HepG2 (cell line): ENCODE results near the gene BIK. TPM values are rescaled to one million over a fixed set of nuclear protein-coding genes. Genes with fewer than 3 reads are reported as not detected.

Experiments used
- ARNT2 ChIP-seq: sonication (generic); formaldehyde crosslinking; IDR thresholded peaks from 2 replicates; pipeline ENCODE4 v1.8.0; 2022; ENCODE audit warnings: mild to moderate bottlenecking, low read depth, missing genetic modification reagents, moderate library complexity
- ATRX ChIP-seq: sonication (generic); formaldehyde crosslinking; IDR thresholded peaks from 2 replicates; pipeline ENCODE4 v1.4.0; 2020; ENCODE audit warnings: missing genetic modification reagents, borderline replicate concordance
- BRF2 ChIP-seq: sonication (generic); formaldehyde crosslinking; IDR thresholded peaks from 2 replicates; pipeline ENCODE4 v1.8.1; 2022; ENCODE audit warnings: mild to moderate bottlenecking, missing genetic modification reagents
- GABPB1 ChIP-seq: IDR thresholded peaks from 2 replicates; pipeline ENCODE4 v1.6.1; 2016; ENCODE audit warnings: mild to moderate bottlenecking, missing genetic modification reagents, moderate library complexity, missing compliant biosample characterization
- IRF2 ChIP-seq: IDR thresholded peaks from 2 replicates; pipeline ENCODE4 v1.6.1; 2018; ENCODE audit warnings: missing genetic modification reagents, missing compliant biosample characterization
- KDM1A ChIP-seq: IDR thresholded peaks from 2 replicates; pipeline ENCODE4 v1.6.1; 2016; ENCODE audit warnings: missing compliant biosample characterization
- MED1 ChIP-seq: sonication (generic); formaldehyde crosslinking; IDR thresholded peaks from 2 replicates; pipeline ENCODE4 v1.4.0; 2020; ENCODE audit warnings: missing genetic modification reagents
- MED8 ChIP-seq: sonication (generic); formaldehyde crosslinking; IDR thresholded peaks from 2 replicates; pipeline ENCODE4 v1.8.1; 2023; ENCODE audit warnings: mild to moderate bottlenecking, missing genetic modification reagents; ENCODE audit not compliant: insufficient replicate concordance
- MXI1 ChIP-seq: IDR thresholded peaks from 3 replicates; pipeline ENCODE4 v1.6.1; 2012; ENCODE audit warnings: low read depth, low read length, inconsistent platforms, borderline replicate concordance
- NFIC ChIP-seq: IDR thresholded peaks from 2 replicates; pipeline ENCODE4 v1.6.1; 2012; ENCODE audit warnings: mild to moderate bottlenecking, low read length, inconsistent platforms
- RFX3 ChIP-seq: IDR thresholded peaks from 2 replicates; pipeline ENCODE4 v1.6.1; 2016; ENCODE audit warnings: missing biosample characterization, missing genetic modification reagents
- SIN3A ChIP-seq: IDR thresholded peaks from 2 replicates; pipeline ENCODE4 v1.6.1; 2011; ENCODE audit warnings: low read depth, mild to moderate bottlenecking, control low read depth, low read length, borderline replicate concordance
- SYNCRIP ChIP-seq: fragments of 200-400 bp; formaldehyde crosslinking; IDR thresholded peaks from 2 replicates; pipeline ENCODE4 v1.6.1; 2018; ENCODE audit warnings: mild to moderate bottlenecking, low read depth, low read length; ENCODE audit not compliant: insufficient read depth
- UBTF ChIP-seq: sonication (generic); formaldehyde crosslinking; IDR thresholded peaks from 2 replicates; pipeline ENCODE4 v1.4.0; 2020; ENCODE audit warnings: mild to moderate bottlenecking, missing genetic modification reagents
- ZBTB8A ChIP-seq: sonication (generic); formaldehyde crosslinking; IDR thresholded peaks from 2 replicates; pipeline ENCODE4 v1.4.0; 2020; ENCODE audit warnings: mild to moderate bottlenecking, low read depth, missing genetic modification reagents, borderline replicate concordance
- ZFX ChIP-seq: sonication (generic); formaldehyde crosslinking; IDR thresholded peaks from 2 replicates; pipeline ENCODE4 v1.4.0; 2020; ENCODE audit warnings: mild to moderate bottlenecking, low read depth, missing genetic modification reagents, moderate library complexity
- ZMYM4 ChIP-seq: sonication (generic); formaldehyde crosslinking; IDR thresholded peaks from 2 replicates; pipeline ENCODE4 v1.8.1; 2023; ENCODE audit warnings: mild to moderate bottlenecking, missing genetic modification reagents
- ZNF18 ChIP-seq: sonication (generic); formaldehyde crosslinking; IDR thresholded peaks from 2 replicates; pipeline ENCODE4 v1.8.0; 2022; ENCODE audit warnings: mild to moderate bottlenecking, missing genetic modification reagents; ENCODE audit not compliant: insufficient replicate concordance
- ZNF263 ChIP-seq: sonication (generic); formaldehyde crosslinking; IDR thresholded peaks from 2 replicates; pipeline ENCODE4 v1.4.0; 2020; ENCODE audit warnings: missing genetic modification reagents
- ZNF274 ChIP-seq: sonication (generic); formaldehyde crosslinking; IDR thresholded peaks from 2 replicates; pipeline ENCODE4 v1.5.1; 2020; ENCODE audit warnings: mild to moderate bottlenecking, missing genetic modification reagents
- ZNF567 ChIP-seq: sonication (generic); formaldehyde crosslinking; IDR thresholded peaks from 2 replicates; pipeline ENCODE4 v1.8.1; 2023; ENCODE audit warnings: mild to moderate bottlenecking, missing genetic modification reagents, borderline replicate concordance
- ZNF788 ChIP-seq: sonication (generic); formaldehyde crosslinking; IDR thresholded peaks from 2 replicates; pipeline ENCODE4 v1.5.0; 2020; ENCODE audit warnings: mild to moderate bottlenecking, missing genetic modification reagents, borderline replicate concordance
- ZSCAN31 ChIP-seq: sonication (generic); formaldehyde crosslinking; IDR thresholded peaks from 2 replicates; pipeline ENCODE4 v1.5.0; 2020; ENCODE audit warnings: low read depth, mild to moderate bottlenecking, missing genetic modification reagents
- polyA plus RNA-seq, 8 experiments: library from polyadenylated mRNA; depleted of rRNA in 3 of 8; stranded (reverse) in 7 of 8; unstranded in 1 of 8; fragments of >200 nt; fragmentation: Illumina TruSeq in 4 of 8; extraction: Trizol in 4 of 8; gene quantifications; 2 replicates each; pipeline versions ENCODE4 v1.2.1 to v1.2.3, GENCODE V29; 2011 to 2016; ENCODE audit warnings: low read depth in 4 of 8, missing spikeins in 1 of 8, mixed read lengths in 1 of 8; ENCODE audit not compliant: insufficient read depth in 1 of 8
- total RNA-seq, 5 experiments: library from RNA; depleted of rRNA; stranded (reverse); fragments of >200 nt; fragmentation: Illumina TruSeq; extraction: Trizol; gene quantifications; 2 replicates each; pipeline ENCODE4 v1.2.3, GENCODE V29; 2016; ENCODE audit warnings: low read depth in 1 of 5
- TF ChIP-seq, protein P1 (sequence below): sonication (generic); formaldehyde crosslinking; IDR thresholded peaks from 2 replicates; pipeline ENCODE4 v1.8.0; 2022; ENCODE audit warnings: missing genetic modification reagents, low read depth, mild to moderate bottlenecking, borderline replicate concordance

The BIK gene
- total and polyA plus RNA-seq, 2 of the 13 experiments (the other 11 are each of a cell fraction or from before 2014, with no cell fraction given) = 0.54 to 0.80 TPM

- TF ChIP-seq, protein P1, sequence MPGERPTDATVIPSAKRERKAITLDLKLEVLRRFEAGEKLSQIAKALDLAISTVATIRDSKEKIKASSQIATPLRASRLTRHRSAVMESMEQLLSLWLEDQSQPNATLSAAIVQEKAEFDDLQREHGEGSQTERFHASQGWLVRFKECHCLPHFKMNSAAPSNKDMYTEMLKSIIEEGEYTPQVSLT (CRISPR knock-in tag) = no peak
- TF ChIP-seq NFIC (no peak), ZBTB8A (CRISPR knock-in tag) (no peak), BRF2 (CRISPR knock-in tag) (0 out of 2 replicates have a peak, but pooled peaks have one; percentile 35), MED8 (CRISPR knock-in tag) (peak; percentile 46), KDM1A (peak; percentile 12; the same call in 1 of the 2 replicates), ATRX (CRISPR knock-in tag) (no peak), ZNF18 (CRISPR knock-in tag) (peak; percentile 58), ZFX (CRISPR knock-in tag) (peak; percentile 87), IRF2 (peak; percentile 63; the same call in 1 of the 2 replicates), ZNF567 (no peak), ARNT2 (peak; percentile 85), ZNF263 (CRISPR knock-in tag) (peak; percentile 24; the same call in 1 of the 2 replicates), ZSCAN31 (CRISPR knock-in tag) (peak; percentile 38; the same call in 1 of the 2 replicates), ZMYM4 (CRISPR knock-in tag) (peak; percentile 50; the same call in 1 of the 2 replicates), MXI1 (peak; percentile 97), UBTF (CRISPR knock-in tag) (peak; percentile 58; the same call in 1 of the 2 replicates), SIN3A (peak; percentile 93; the same call in 1 of the 2 replicates), ZNF788 (CRISPR knock-in tag) (peak; percentile 61; the same call in 1 of the 2 replicates), SYNCRIP (no peak), ZNF274 (CRISPR knock-in tag) (peak; percentile 91), RFX3 (peak; percentile 95), GABPB1 (CRISPR knock-in tag) (peak; percentile 97), MED1 (CRISPR knock-in tag) (peak; percentile 46; the same call in 1 of the 2 replicates)
Observed at GRCh38 chr22:43088984-43089717, 21.4 kb upstream of the BIK start, which contains the start of gene TTLL1 (continued).
